HG02642 (cell line): Measurements from ENCODE around the gene EPHB3.

Experiments
- ATAC-seq: cut with Tn5 transposase; IDR thresholded peaks from one replicate; pipeline ENCODE4 v1.9.1; 2021; ENCODE audit warnings: mild to moderate bottlenecking; ENCODE audit not compliant: unreplicated experiment, poor library complexity

The EPHB3 gene

GRCh38 chr3:184594371-184595001 lies 32.9 kb downstream of the EPHB3 start:
- no peak for ATAC-seq

GRCh38 chr3:184595726-184596125 lies 34.1 kb downstream of the EPHB3 start:
- ATAC-seq, result no peak

GRCh38 chr3:184596233-184596632 lies 34.6 kb downstream of the EPHB3 start:
- no peak for ATAC-seq

GRCh38 chr3:184596886-184597575 lies 35.4 kb downstream of the EPHB3 start:
- no peak for ATAC-seq

DNA sequence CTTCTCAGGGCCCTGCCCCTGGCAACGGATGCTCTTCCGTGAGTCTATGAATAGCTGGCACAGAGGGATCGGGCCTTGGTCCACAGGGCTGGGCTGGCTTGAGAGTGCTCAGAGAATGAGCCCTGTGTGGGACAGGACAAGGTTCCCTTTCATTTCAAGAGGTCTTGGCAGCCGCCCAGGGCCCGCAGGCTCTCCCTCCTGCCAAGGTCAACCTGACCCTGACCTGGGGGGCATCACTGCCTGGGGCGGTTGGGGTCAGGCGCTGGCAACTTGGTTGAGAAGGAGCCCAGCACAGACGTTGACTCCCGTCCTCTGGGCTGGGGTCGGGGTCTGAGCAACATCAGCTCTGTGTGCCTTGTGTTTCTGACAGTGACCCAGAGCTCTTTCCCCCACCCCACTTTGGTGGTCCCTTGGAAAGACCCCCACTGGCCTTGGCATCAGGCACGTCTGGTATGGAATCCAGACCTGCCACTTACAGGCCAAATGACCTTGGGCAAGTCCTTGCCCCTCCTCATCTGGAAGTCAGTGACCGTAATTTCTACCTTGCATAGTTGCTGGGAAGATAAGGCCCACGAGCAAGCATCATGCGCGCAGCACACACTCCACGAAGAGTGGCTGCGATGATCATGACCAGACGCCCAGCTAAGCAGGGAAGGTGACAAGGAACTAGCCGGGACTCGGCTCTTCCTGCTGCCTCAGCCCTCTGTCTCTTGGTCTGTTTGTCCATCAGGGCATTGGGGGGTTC lies 36.4 kb downstream of the EPHB3 start:
- no peak for ATAC-seq

GRCh38 chr3:184598574-184598927 lies 37.0 kb downstream of the EPHB3 start:
- no peak for ATAC-seq

DNA sequence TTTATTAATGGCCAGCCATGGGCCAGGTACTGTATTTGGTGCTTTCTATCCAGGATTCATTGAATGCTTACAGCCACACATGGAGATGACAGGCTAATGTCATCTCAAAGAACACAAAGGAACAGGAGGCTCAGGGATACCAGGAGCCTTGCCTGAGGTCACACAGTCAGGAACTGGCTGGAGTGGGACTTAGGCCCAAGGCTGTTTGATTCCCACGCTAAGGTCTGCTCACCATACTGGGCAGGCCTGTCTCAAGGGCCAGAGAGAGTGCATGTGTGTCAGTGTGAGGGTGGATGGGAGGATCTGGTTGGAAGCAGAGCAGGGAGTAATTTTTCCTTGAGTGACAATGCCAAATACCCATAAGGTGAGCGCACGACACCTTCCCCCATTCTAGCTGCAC lies 37.6 kb downstream of the EPHB3 start:
- ATAC-seq, result no peak

GRCh38 chr3:184600685-184601377 lies 39.2 kb downstream of the EPHB3 start:
- ATAC-seq, result no peak

DNA sequence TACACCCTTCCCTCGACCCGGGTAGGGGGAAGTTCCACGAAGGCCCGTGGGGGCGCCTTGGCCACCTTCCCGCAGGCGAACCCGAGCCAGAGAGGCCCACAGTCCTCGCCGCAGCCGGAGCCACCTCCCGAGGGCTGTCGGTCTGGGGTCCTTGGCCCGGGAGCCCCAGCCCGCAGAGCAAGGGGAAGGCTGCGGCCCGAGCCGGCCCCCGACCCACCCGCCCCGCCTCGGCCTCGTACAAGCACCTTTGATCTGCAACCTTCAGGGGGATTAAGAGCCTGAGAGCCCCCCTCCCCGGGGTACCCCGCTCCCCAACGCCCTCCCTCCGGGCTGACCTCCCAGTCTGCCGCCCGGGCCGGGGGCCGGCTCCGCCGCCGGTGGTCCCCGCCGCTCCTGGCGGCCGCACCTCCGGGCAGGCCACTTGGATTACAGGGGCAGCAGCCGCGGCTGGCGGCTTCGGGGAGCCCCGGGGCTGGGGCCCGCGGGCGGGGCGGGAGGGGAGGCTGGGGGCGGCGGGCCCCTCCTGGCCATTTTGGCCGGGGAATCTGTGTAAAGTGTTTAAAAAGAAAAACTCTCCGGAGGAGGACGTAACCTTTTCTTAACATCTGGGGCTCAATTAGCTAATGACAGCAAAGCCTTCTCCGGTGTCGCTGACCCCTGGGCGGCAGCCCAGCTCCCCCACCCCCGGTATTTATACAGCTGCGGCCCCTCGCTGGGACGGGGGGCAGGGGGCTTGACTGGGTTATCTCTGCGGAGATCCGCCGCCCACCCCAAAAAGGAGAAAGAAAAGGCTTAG lies 40.2 kb downstream of the EPHB3 start:
- no peak for ATAC-seq

GRCh38 chr3:184602372-184603150 lies 41.0 kb downstream of the EPHB3 start:
- ATAC-seq, result no peak

GRCh38 chr3:184603151-184604030 lies 41.8 kb downstream of the EPHB3 start:
- ATAC-seq, result no peak

GRCh38 chr3:184604039-184604601 lies 42.5 kb downstream of the EPHB3 start:
- no peak for ATAC-seq

- ATAC-seq, result no peak
Measured at GRCh38 chr3:184604615-184605290, 43.2 kb downstream of the EPHB3 start.

DNA sequence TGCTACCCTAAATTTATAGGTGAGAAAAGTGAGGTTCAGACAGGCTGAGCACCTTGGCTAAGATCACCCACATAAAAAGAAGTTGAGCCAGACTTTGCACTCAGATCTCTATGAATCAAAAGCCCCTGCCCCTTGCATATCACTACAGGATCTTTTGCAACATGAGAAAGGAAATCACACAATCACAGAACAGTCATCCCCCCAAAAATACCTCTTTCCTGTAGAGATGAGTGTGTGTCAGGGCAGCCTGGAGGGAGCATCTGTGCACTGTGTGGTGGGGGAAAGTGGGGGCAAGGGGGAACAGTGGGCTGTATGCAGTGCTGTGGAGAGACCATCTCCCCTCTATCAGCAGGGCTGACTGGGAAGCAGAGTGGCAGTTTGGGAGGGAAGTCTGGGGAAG lies 46.6 kb downstream of the EPHB3 start:
- ATAC-seq, result no peak

DNA sequence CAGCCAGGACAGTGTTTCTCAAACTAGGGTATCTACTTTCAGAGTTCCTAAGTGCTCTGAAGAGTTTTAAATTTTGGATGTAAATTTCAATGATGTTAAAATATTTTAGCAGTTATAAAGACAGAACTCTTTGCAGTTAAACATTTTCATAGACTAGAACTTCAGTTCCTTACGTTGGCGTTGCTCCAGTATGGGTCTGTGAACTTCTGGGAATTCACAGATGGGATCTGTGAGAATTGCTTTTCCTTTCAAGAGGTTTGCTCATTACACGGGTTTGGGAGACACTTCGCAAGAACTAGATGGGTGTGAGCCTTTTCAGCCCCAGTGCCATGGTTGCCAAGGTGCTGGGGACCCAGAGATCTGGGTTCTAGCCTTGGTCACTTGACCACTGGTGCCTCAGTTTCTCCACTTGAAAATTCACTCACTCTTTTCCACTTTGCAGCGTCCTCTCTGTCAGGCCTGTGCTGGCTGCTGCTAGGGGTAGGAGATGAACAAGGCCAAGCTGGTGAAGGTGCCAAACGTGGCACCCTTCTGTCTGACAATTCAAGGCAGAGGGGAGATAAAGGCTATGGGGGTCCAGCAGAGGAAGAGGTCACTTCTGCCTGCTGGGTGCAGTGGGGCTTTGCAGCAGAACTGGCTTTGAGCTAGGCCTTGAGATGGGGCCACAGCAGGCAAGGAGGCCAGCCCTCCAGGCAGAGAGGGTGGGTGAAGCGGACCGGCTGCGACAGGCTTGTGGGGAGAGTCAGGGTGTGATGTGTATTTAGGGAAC lies 48.1 kb downstream of the EPHB3 start:
- ATAC-seq, result no peak

- ATAC-seq, result no peak
Measured at GRCh38 chr3:184610245-184610871, 48.8 kb downstream of the EPHB3 start.
